Measurements from ENCODE around the gene IBA57.

DNA sequence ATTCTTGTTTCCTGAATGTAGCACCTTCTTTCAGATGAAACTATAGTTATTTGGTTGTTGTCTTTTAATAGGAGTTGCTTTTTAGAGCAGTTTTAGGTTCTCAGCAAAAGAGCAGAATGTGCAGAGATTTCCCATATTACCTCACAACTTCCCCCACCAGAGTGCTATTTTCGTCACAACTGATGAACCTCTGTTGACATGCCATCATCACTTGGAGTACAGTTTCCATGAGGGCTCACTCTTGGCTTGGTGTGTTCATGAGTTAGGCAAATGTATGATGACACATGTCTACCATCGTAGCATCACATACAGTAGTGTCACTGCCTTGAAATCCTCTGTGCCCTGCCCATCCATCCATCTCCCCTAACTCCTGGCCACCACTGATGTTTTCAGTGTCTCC, 3.7 kb downstream of the IBA57 start:
- no peak for TF ChIP-seq POLR2A (IDR thresholded peaks at IDR 0.05)
- TF ChIP-seq, protein P1, sequence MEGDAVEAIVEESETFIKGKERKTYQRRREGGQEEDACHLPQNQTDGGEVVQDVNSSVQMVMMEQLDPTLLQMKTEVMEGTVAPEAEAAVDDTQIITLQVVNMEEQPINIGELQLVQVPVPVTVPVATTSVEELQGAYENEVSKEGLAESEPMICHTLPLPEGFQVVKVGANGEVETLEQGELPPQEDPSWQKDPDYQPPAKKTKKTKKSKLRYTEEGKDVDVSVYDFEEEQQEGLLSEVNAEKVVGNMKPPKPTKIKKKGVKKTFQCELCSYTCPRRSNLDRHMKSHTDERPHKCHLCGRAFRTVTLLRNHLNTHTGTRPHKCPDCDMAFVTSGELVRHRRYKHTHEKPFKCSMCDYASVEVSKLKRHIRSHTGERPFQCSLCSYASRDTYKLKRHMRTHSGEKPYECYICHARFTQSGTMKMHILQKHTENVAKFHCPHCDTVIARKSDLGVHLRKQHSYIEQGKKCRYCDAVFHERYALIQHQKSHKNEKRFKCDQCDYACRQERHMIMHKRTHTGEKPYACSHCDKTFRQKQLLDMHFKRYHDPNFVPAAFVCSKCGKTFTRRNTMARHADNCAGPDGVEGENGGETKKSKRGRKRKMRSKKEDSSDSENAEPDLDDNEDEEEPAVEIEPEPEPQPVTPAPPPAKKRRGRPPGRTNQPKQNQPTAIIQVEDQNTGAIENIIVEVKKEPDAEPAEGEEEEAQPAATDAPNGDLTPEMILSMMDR (IDR thresholded peaks at IDR 0.05) = no peak
- no peak for TF ChIP-seq POLR2AphosphoS5 (IDR thresholded peaks at IDR 0.05)
